Kidney (tissue), 14 donors: ENCODE data around the gene CYTH1. TPM values are rescaled to one million over a fixed set of nuclear protein-coding genes. Genes with fewer than 3 reads are reported as not detected.

Experiments used
- DNase-seq, 5 donors: peaks; one replicate each; pipeline ENCODE4 v3.0.0-alpha.2; 2013 to 2020
- FAIRE-seq: peaks from 2 replicates; lab custom pipeline; 2012; peaks lifted over from hg19 to GRCh38; lab: Jason Lieb, UNC
- H3K27ac ChIP-seq, 2 donors: one replicate each; pipeline ENCODE4 v1.7.0; 2013; ENCODE audit warnings: low read depth in 2 of 2, low read length in 2 of 2, inconsistent platforms in 1 of 2
- H3K27me3 ChIP-seq: one replicate; pipeline ENCODE4 v1.7.1; 2013; ENCODE audit warnings: low read length, inconsistent platforms; ENCODE audit not compliant: control insufficient read depth, insufficient read depth
- H3K36me3 ChIP-seq, 3 donors: one replicate each; pipeline versions ENCODE4 v1.7.0 to v1.7.1; 2013; ENCODE audit warnings: low read length in 3 of 3, control low read depth in 1 of 3, inconsistent platforms in 1 of 3; ENCODE audit not compliant: insufficient read depth in 3 of 3, control insufficient read depth in 2 of 3
- H3K4me1 ChIP-seq, 3 donors: one replicate each; pipeline versions ENCODE4 v1.7.0 to v1.7.1; 2013; ENCODE audit warnings: low read length in 3 of 3, inconsistent platforms in 1 of 3, low read depth in 1 of 3; ENCODE audit not compliant: control insufficient read depth in 2 of 3, insufficient read depth in 2 of 3
- H3K4me3 ChIP-seq, 3 donors: one replicate each; pipeline versions ENCODE4 v1.7.0 to v1.8.1; 2013; ENCODE audit warnings: low read length in 3 of 3, control low read depth in 1 of 3, inconsistent platforms in 1 of 3
- H3K9ac ChIP-seq, 3 donors: one replicate each; pipeline versions ENCODE4 v1.7.0 to v1.7.1; 2013; ENCODE audit warnings: low read length in 3 of 3, control low read depth in 1 of 3, inconsistent platforms in 1 of 3
- H3K9me3 ChIP-seq, 3 donors: one replicate each; pipeline versions ENCODE4 v1.7.0 to v1.7.1; 2013; ENCODE audit warnings: low read length in 3 of 3, control low read depth in 1 of 3, inconsistent platforms in 1 of 3; ENCODE audit not compliant: control insufficient read depth in 2 of 3, insufficient read depth in 1 of 3
- intact Hi-C: fragments of 100-400 bp; cut with DNase I; formaldehyde crosslinking; loops from one replicate; pipeline ENCODE4 v1.11.1; 2022
- polyA plus RNA-seq: library from polyadenylated mRNA; stranded (reverse); fragments of 350-450 nt; fragmentation: Illumina TruSeq; extraction: RNeasy Lipid Tissue Mini Kit (QIAGEN cat#74804); gene quantifications from one replicate; pipeline ENCODE4 v1.2.3, GENCODE V29; 2014; ENCODE audit warnings: low read depth, low replicate concordance; ENCODE audit not compliant: insufficient read depth
- total RNA-seq: library from RNA; stranded (reverse); fragmentation: NEBNext Ultra II Directional; extraction: Animal tissue kit (Norgen Biotek cat#: 25700); gene quantifications from one replicate; pipeline ENCODE4 v1.2.1, GENCODE V29; 2021
- TF ChIP-seq, protein P1 (sequence below): IDR thresholded peaks from 3 replicates; pipeline ENCODE4 v1.5.1; 2012; ENCODE audit warnings: mild to moderate bottlenecking, moderate library complexity, borderline replicate concordance; ENCODE audit not compliant: insufficient read depth; ENCODE audit errors: extremely low read depth
- donor health status: control.
- donor health status: control.
- donor health status: control.
- donor health status: control.
- donor health status: control.
- donor health status: DM: yes; HTN: yes; CAD: no.
- donor health status: Normal renal cell carcinoma (clear cell type).

Gene CYTH1
- total and polyA plus RNA-seq, 2 donors from 2014 or later = 25.3 to 59.7 TPM

DNA sequence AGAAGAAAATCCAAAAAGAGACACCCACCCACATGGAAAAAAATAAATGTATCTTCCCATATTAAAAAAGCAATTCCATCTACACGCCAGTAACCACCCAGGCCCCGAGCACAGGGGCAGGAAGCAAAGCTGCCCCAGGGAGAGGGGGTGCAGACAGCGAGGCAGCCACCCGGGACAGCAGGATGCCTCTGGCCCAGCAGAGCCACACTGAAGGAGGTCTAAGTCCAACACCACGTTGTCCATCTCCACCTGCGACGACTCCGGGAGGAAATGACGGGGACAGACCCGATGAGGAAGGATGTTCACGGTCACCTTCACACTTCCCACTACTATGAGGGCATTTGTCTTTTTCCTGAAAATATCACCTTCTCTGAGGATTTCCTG, 14.4 kb upstream of the CYTH1 start:
- Histone ChIP-seq H3K4me3 (no peak overlapping the region), H3K36me3 (peaks cover 2 to 46% (median 35%) of the 10 kb centered on the region in 3 donors), H3K27me3 (no peaks in the 10 kb centered on the region), H3K9ac (no peak overlapping the region), H3K4me1 (peaks cover 0 to 2% (median 0%) of the 10 kb centered on the region in 3 donors), H3K9me3 (no peaks in the 10 kb centered on the region), H3K27ac (no peak overlapping the region)
- intact Hi-C loops = no loop called here
- TF ChIP-seq, protein P1, sequence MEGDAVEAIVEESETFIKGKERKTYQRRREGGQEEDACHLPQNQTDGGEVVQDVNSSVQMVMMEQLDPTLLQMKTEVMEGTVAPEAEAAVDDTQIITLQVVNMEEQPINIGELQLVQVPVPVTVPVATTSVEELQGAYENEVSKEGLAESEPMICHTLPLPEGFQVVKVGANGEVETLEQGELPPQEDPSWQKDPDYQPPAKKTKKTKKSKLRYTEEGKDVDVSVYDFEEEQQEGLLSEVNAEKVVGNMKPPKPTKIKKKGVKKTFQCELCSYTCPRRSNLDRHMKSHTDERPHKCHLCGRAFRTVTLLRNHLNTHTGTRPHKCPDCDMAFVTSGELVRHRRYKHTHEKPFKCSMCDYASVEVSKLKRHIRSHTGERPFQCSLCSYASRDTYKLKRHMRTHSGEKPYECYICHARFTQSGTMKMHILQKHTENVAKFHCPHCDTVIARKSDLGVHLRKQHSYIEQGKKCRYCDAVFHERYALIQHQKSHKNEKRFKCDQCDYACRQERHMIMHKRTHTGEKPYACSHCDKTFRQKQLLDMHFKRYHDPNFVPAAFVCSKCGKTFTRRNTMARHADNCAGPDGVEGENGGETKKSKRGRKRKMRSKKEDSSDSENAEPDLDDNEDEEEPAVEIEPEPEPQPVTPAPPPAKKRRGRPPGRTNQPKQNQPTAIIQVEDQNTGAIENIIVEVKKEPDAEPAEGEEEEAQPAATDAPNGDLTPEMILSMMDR = no peak
- DNase-seq (peak in 1 of 5 donors; percentile 54), FAIRE-seq (no peak)

DNA sequence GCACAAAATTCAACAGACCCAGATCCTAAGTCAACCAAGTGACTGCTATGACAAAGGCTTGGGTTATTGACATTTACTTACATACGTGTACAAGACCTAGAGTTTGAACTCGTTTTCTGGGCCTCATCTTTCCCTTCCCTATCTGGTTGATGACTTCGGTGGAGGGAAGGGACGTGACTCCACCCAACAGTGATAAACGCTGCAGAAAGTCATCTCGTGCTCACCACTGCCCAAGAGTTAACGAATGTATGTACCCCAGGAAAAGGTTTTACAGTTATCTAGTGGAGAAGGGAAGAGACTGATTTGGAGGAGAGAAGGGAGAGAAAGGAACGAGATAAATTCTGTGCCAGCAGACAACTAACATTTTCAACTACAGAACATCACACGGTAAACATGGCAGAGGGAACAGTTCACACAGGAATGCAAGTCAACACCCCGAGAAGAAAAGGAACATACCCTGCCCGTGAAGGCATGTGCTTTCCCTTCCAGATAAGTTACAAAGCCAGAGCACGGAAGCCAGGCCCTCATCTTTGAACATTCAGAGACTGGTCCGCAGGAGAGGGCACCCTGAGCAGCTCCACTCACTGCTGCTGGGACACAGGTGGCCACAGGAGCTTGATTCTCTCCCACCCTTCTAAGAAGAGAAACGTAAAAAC, 13.9 kb upstream of the CYTH1 start:
- no peak overlapping the region for H3K4me3 ChIP-seq
- H3K9me3 ChIP-seq = no peaks in the 10 kb centered on the region
- FAIRE-seq = no peak
- H3K4me1 ChIP-seq = peaks cover 0 to 4% (median 0%) of the 10 kb centered on the region in 3 donors
- no peaks in the 10 kb centered on the region for H3K27me3 ChIP-seq
- intact Hi-C loops = no loop called here
- TF ChIP-seq, protein P1 = no peak
- H3K27ac ChIP-seq = no peak overlapping the region
- DNase-seq = no peak
- no peak overlapping the region for H3K9ac ChIP-seq
- H3K36me3 ChIP-seq = peaks cover 2 to 42% (median 35%) of the 10 kb centered on the region in 3 donors

DNA sequence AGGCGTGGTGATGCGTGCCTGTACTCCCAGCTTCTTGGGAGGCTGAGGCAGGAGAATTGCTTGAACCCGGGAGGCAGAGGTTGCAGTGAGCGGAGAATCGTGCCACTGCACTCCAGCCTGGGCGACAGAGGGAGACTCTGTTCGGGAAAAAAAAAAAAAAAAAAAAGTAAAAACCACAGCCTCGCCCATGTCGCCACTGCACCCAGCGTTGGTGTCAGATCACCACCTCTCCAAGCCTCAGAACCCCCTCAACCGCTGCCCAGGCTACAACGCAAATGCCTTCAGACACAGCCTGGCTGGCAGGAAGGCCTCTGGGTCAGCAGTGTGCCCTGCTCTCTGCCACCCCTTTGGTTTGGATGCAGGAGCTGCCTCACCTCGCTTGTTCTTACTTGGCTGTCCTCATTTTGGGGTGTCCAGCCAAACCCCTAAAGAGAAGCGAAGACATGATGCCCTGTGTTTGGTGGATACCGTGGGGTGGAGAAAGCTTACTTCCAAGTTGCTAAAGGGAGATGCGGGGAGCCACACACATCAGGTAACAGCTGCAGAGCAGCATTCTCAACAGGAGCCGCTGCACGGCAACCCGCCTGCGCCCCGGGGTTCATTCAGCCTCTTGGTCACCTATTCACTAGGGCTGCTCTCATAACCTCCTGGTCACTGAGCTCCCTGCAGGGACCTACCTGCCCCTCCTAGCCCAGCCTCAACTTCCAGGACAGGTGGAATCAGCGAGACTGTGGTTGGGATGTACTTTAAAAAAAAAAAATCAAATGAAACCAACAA, 13.0 kb upstream of the CYTH1 start:
- H3K9ac ChIP-seq = no peak overlapping the region
- no peaks in the 10 kb centered on the region for H3K9me3 ChIP-seq
- FAIRE-seq (no peak), DNase-seq (peak in 1 of 5 donors; percentile 61)
- no peaks in the 10 kb centered on the region for H3K27me3 ChIP-seq
- intact Hi-C loops = no loop called here
- H3K4me3 ChIP-seq = no peak overlapping the region
- no peak overlapping the region for H3K27ac ChIP-seq
- TF ChIP-seq, protein P1 = no peak
- peaks cover 2 to 42% (median 35%) of the 10 kb centered on the region in 3 donors for H3K36me3 ChIP-seq
- peaks cover 0 to 4% (median 0%) of the 10 kb centered on the region in 3 donors for H3K4me1 ChIP-seq
